GM18507 (cell line): ENCODE results near the gene ARID1B.
A peak's percentile ranks its signal among the peaks of the same experiment; 100 is the strongest.

Experiments
- DNase-seq: peaks from one replicate; pipeline ENCODE4 v3.0.0; 2011; ENCODE audit warnings: low read depth; ENCODE audit not compliant: insufficient read length; ENCODE audit errors: extremely low spot score
- FAIRE-seq: peaks from 2 replicates; lab custom pipeline; 2011; peaks lifted over from hg19 to GRCh38; lab: Jason Lieb, UNC

Gene ARID1B

DNA sequence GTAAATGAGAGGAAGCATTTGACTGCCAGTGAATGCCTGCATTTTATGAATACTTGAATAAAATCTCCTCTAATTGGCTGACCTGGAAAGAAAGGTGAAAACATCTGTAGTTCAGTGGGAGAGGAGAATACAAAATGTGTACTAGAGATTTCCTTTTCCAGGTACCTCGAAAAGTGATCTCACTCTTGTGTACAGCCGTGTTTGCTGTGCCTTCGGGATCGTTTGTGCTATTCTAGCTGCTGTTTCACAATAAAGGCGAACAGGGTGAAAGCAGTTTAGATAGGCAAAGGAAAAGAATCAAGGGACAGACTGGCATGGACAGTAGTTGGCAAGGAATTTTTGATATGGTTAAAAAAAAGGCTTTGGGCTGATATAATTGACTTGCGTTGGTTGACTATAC, 112.3 kb downstream of the ARID1B start:
- DNase-seq, result no peak
- no peak for FAIRE-seq

GRCh38 chr6:156889986-156890385, 112.8 kb downstream of the ARID1B start:
- no peak for FAIRE-seq

DNA sequence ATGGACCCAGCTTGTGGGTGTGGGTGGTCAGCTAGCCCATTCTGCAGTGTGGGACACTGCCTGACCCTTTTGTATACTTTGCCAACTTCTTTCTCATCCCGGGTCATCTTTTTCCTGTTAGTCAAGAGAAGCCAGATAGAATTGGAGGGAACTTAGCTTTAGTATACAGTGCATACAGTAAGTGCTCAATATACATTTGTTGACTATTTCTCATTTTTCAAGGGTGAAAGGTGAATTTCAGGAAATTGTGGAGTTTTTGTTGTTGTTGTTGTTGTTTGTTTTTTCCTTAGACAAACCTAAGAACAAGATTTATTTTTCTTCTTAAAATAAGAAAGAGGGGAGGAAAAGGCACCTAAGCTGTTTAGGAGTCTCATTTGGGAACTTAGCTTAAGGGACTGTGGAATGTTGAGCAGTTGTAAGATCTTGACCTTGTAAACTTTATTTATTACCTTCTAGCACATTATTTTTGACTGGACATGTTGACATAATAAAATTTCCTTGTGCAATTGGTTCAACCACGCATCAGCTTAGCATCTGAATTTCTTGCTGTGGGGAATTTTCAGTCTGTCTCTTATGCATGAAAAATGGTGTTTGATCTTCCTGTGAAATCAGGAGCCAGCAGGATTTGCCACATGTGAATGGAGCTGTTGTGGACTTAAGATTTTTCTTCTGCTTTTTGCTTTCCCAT, 113.6 kb downstream of the ARID1B start:
- FAIRE-seq, result no peak
- DNase-seq, result no peak

More at GRCh38 chr6:156889986-156890385, 112.8 kb downstream of the ARID1B start:
- no peak for DNase-seq

GRCh38 chr6:156897907-156898531, 120.8 kb downstream of the ARID1B start:
- DNase-seq (no peak), FAIRE-seq (no peak)

DNA sequence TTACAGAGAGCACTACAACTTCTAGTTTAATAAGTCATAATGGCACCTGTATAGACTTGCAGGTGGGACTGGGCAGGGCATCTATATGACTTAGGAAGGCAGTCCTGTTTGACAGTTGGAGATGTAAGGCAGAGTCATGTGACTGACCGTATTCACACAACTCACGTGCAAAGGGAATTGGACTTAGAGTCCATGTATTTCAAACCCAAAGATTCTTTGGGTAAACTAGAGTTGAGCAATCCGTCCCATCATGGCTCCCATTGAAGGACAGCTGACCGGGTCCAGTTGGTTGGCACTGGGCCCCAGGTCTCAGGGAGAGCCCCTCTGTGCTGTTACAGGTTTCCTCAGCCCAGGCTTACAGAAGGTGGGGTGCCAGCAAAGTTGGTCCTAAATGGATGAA, 121.9 kb downstream of the ARID1B start:
- no peak for FAIRE-seq
- DNase-seq, result no peak

DNA sequence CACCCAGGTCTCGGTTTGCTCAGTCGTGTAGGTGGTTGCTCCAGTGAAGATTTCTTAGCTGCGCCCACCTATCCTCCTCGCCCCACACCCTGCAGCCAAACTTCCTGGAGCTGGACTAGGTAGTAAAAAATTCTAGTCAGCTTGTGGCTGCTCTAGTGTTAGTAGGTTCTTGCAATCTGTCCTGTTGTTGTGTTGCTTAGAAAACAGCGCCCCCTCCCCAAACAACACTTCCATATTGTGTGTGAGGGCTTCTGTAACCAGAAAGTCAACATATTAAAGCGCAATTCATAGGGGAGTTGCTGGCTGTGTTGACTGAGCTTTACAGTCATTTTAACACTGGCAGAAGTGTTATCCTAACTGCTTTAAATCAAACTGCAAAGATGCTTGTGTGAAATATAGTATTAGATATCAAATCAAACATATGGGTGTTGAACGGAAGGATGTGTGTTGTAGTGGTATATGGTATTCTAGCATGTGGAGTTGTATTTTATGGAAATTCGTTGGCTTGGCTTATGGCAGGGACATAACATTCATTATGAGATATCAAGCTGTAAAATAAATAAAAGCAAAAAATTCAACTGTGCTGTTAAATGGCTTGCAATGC, 122.5 kb downstream of the ARID1B start:
- no peak for DNase-seq
- no peak for FAIRE-seq

DNA sequence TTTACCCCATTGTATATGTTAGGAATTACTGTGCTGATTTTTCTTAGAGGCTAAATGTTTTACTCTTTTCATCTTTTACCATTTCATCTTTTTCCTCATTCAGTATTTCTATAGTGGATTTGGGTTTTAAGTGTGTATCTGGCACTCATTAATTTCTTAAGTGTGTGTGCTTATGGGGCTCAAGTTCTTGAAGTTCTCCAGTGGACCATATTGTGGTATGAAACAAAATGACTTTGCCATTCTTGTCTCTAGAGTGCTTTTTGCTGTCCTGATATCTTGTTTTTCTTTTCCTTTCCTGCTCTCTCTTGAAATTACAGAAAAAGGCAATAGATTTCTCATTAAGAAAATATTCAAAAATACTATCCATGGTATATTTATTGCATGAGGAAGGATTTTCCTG, 123.1 kb downstream of the ARID1B start:
- no peak for DNase-seq
- FAIRE-seq, result no peak

DNA sequence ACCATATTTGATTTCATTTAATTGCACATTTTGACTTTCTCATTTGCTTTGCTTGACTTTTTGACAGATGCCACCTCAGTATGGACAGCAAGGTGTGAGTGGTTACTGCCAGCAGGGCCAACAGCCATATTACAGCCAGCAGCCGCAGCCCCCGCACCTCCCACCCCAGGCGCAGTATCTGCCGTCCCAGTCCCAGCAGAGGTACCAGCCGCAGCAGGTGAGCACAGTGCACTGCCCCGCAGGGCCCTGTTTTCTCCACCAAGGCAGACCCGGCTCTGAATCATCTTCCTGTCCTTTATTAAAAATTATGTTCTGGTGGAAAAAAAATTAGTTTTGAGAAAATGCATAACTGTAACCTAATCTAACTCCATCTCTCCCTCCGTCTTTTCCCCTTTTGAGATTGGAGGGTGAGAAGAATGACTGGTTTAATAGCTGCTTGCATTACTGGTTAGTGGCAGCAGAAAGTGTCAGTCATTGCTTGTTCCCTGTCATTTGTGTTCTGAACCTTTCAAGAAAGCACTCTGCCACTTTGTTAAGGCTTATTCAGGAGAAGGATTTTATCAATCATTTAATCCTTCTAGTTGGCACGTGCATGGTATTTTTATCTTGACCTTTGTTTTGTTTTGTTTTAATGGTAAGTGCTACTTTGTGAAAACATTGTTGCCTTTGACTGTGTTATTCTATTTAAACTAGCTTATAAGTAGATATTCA, 124.3 kb downstream of the ARID1B start:
- DNase-seq (no peak), FAIRE-seq (no peak)

GRCh38 chr6:156902782-156903181, 125.6 kb downstream of the ARID1B start:
- DNase-seq (no peak), FAIRE-seq (no peak)

GRCh38 chr6:156904176-156904967, 127.2 kb downstream of the ARID1B start:
- DNase-seq (no peak), FAIRE-seq (no peak)

GRCh38 chr6:156905801-156906200, 128.6 kb downstream of the ARID1B start:
- no peak for DNase-seq
- FAIRE-seq, result no peak

GRCh38 chr6:156906451-156906850, 129.3 kb downstream of the ARID1B start:
- DNase-seq (no peak), FAIRE-seq (no peak)

GRCh38 chr6:156909212-156910010, 132.2 kb downstream of the ARID1B start:
- DNase-seq (no peak), FAIRE-seq (no peak)

- no peak for DNase-seq
- FAIRE-seq, result no peak
Measured at GRCh38 chr6:156910011-156910334, 132.8 kb downstream of the ARID1B start.

- FAIRE-seq (no peak), DNase-seq (no peak)
Measured at GRCh38 chr6:156910938-156911337, 133.8 kb downstream of the ARID1B start.

DNA sequence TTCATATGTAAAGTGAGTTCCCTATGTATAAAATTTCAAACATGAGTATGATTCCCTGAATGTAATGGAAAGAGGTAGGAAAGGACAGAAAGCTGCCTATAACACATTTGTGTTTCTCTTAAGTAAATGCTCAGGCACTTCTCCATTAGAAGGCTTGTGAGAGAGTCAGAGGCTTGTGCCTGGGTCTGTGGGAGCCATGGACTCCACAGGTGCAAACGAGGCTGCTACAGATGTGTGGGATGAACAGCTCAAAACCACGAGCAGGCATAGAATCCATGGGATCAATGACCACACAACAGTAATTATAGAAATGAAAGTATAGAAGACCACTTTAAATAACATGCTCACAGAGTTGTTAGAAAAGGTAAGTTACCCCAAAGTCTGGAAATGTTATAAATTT, 134.4 kb downstream of the ARID1B start:
- FAIRE-seq (no peak), DNase-seq (no peak)

DNA sequence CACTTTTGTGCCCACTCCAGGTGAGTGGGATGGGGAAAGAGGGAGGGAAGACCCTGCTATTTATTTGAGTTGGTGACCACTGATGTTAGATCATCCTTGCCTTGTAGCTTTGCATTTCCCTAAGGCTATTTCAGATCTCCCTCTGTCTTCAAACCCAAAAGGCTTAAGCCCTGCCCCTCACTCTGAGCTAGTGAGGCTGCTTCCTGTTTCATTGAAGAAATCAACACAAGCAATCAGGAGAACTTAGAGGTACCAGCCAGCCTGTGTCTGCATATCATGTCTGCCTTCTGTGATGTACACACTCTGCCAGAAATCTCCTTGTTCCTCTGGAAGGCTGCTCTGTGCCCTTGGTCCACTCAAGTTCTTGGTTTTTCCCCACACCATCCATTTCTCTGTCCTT, 135.3 kb downstream of the ARID1B start:
- DNase-seq, result no peak

GRCh38 chr6:156914181-156914580, 137.0 kb downstream of the ARID1B start:
- FAIRE-seq, result no peak
- no peak for DNase-seq

More for the DNA sequence above, 135.3 kb downstream of the ARID1B start:
- peak; percentile 38 for FAIRE-seq
